Esophagus muscularis mucosa (tissue), 4 donors: ENCODE measurements around the gene CACNB4. TPM values are rescaled to one million over a fixed set of nuclear protein-coding genes. Genes with fewer than 3 reads are reported as not detected.

ENCODE experiments used
- DNase-seq: peaks from one replicate; pipeline ENCODE4 v3.0.0-alpha.2; 2017; ENCODE audit errors: extremely low spot score
- H3K27ac ChIP-seq, 4 donors: fragments of 200-600 bp; sonication (generic); replicated peaks in 1 of 4; 1 replicate in 3 of 4; 2 replicates in 1 of 4; pipeline ENCODE4 v1.5.1; 2016 to 2019; ENCODE audit warnings: mild to moderate bottlenecking in 1 of 4
- H3K27me3 ChIP-seq, 4 donors: fragments of 200-600 bp; sonication (generic); one replicate each; pipeline versions ENCODE4 v1.5.1 to v1.6.0; 2016 to 2019
- H3K36me3 ChIP-seq, 4 donors: fragments of 200-600 bp; sonication (generic); one replicate each; pipeline ENCODE4 v1.5.1; 2016 to 2019
- H3K4me1 ChIP-seq, 4 donors: fragments of 200-600 bp; sonication (generic); one replicate each; pipeline ENCODE4 v1.5.1; 2016 to 2019
- H3K4me3 ChIP-seq, 4 donors: fragments of 200-600 bp; sonication (generic); 1 replicate in 2 of 4; 2 replicates in 2 of 4; pipeline ENCODE4 v1.5.1; 2016 to 2019; ENCODE audit warnings: mild to moderate bottlenecking in 4 of 4, moderate library complexity in 1 of 4
- H3K9me3 ChIP-seq, 4 donors: fragments of 200-600 bp; sonication (generic); 1 replicate in 3 of 4; 2 replicates in 1 of 4; pipeline ENCODE4 v1.5.1; 2016 to 2019
- CTCF ChIP-seq, 3 experiments: fragments of 200-600 bp in 2 of 3; fragments of 450-650 bp in 1 of 3; sonication (generic) in 2 of 3; IDR thresholded peaks; one replicate each; pipeline ENCODE4 v1.5.1; 2017 to 2019; ENCODE audit warnings: antibody characterized with exemption in 3 of 3, mild to moderate bottlenecking in 2 of 3, moderate library complexity in 1 of 3
- EP300 ChIP-seq: sonication (generic); formaldehyde crosslinking; IDR thresholded peaks from one replicate; pipeline ENCODE4 v1.6.1; 2017; ENCODE audit warnings: antibody characterized with exemption
- POLR2A ChIP-seq: fragments of 450-650 bp; IDR thresholded peaks from one replicate; pipeline ENCODE4 v1.6.1; 2017; ENCODE audit warnings: antibody characterized with exemption, moderate library complexity, mild to moderate bottlenecking, low read depth
- POLR2AphosphoS5 ChIP-seq, 2 donors: sonication (generic); formaldehyde crosslinking; IDR thresholded peaks; one replicate each; pipeline ENCODE4 v1.6.1; 2017; ENCODE audit warnings: antibody characterized with exemption in 2 of 2
- WGBS: methylation state at CpG from one replicate; pipeline ENCODE4 v1.1.5; 2018; 5-methylcytosine and 5-hydroxymethylcytosine counted together
- intact Hi-C: fragments of 100-400 bp; cut with DNase I; formaldehyde crosslinking; loops from one replicate; pipeline ENCODE4 v1.15.1; 2023
- total RNA-seq, 4 donors: library from RNA; depleted of rRNA; stranded (reverse); fragments of >200 nt; gene quantifications; one replicate each; pipeline versions ENCODE4 v1.1.0 to v1.2.1, GENCODE V29; 2016

The CACNB4 gene
- total RNA-seq, 4 donors from 2014 or later = 1.7 to 3.5 (median 2.3) TPM

GRCh38 chr2:151816843-151817242 is 282.0 kb downstream of the CACNB4 start:
- intact Hi-C loops = no loop called here

DNA sequence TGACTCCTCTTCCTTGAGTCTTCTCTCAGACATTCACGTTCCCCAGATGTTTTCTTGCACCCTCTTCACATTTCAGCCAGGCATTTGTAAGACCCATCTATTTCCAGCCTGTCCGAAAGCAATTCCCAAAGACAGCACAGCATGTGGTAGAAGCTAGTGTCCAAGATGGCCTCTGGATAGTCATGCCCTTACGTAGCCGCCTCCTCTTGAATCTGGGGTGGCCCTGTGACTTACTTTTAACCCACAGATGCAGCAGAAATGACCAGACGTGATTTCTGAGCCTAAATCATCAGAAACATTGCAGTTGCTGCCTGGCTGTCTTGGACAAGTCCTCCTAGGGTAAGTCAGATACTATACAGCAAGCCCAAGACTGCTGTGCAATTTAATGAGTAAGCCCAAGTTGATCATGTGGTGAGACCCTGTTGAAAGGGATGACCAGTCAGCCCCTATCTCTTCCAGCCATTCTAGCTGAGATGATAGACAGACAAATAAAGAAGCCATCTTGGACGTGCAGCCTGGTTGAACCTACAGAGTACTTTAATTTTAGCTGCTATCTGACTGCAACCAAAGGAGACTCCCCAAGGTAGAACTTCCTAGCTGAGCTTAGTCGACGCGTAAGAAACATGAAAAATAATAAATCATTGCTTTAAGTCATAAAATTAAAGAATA is 282.9 kb downstream of the CACNB4 start:
- 90% methylated on average over 7 of the region's 9 CpGs for WGBS
- intact Hi-C loops = no loop called here
- no peak for DNase-seq
- H3K4me1 ChIP-seq = peaks cover 0 to 16% (median 11%) of the 10 kb centered on the region in 4 donors
- H3K27ac ChIP-seq = no peak overlapping the region
- no peaks in the 10 kb centered on the region for H3K27me3 ChIP-seq
- peaks cover 12 to 40% (median 25%) of the 10 kb centered on the region in 4 donors for H3K36me3 ChIP-seq
- H3K9me3 ChIP-seq = no peaks in the 10 kb centered on the region
- TF ChIP-seq CTCF (IDR thresholded peaks at IDR 0.05) = no peak
- no peak for TF ChIP-seq POLR2AphosphoS5 (IDR thresholded peaks at IDR 0.05)
- TF ChIP-seq POLR2A = no peak
- no peak for TF ChIP-seq EP300
- no peak overlapping the region for H3K4me3 ChIP-seq

More at GRCh38 chr2:151816843-151817242, 282.0 kb downstream of the CACNB4 start:
- DNase-seq = no peak
- WGBS = 100% methylated on average over 2 of the region's 2 CpGs
- Histone ChIP-seq H3K9me3 (no peaks in the 10 kb centered on the region), H3K36me3 (peaks cover 5 to 32% (median 19%) of the 10 kb centered on the region in 4 donors), H3K27ac (no peak overlapping the region), H3K27me3 (no peaks in the 10 kb centered on the region), H3K4me3 (no peak overlapping the region), H3K4me1 (peaks cover 0 to 16% (median 12%) of the 10 kb centered on the region in 4 donors)
- TF ChIP-seq EP300 (no peak), CTCF (IDR thresholded peaks at IDR 0.05) (no peak), POLR2A (no peak), POLR2AphosphoS5 (IDR thresholded peaks at IDR 0.05) (no peak)

- intact Hi-C loops = no loop called here
- H3K36me3 ChIP-seq = peaks cover 16 to 62% (median 44%) of the 10 kb centered on the region in 4 donors
Measured at GRCh38 chr2:151810489-151810888, 288.4 kb downstream of the CACNB4 start.

DNA sequence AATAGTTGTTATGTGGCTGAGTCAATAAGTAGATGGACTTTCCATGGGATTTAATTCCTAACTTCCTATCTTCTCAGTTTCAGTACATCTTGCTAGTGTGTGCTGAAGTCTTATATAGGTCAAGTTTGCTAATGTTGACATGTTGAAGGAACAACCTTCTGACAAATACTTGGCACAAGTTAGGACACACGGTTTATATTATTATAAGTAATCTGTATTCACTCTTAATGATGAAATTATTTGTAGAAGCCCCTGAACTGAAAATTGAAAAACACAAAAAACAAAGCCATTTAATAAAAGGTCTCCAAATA is 289.8 kb downstream of the CACNB4 start:
- no peak for DNase-seq
- H3K36me3 ChIP-seq = peaks cover 16 to 63% (median 44%) of the 10 kb centered on the region in 4 donors
- 29% methylated on average over 1 of the region's 1 CpG for WGBS
- H3K4me3 ChIP-seq = no peak overlapping the region
- H3K27me3 ChIP-seq = no peaks in the 10 kb centered on the region
- no peaks in the 10 kb centered on the region for H3K9me3 ChIP-seq
- peaks cover 0 to 15% (median 11%) of the 10 kb centered on the region in 4 donors for H3K4me1 ChIP-seq
- TF ChIP-seq CTCF (IDR thresholded peaks at IDR 0.05) (no peak), POLR2AphosphoS5 (IDR thresholded peaks at IDR 0.05) (no peak), EP300 (no peak)
- intact Hi-C loops = no loop called here
- H3K27ac ChIP-seq = no peak overlapping the region

More at GRCh38 chr2:151810489-151810888, 288.4 kb downstream of the CACNB4 start:
- TF ChIP-seq CTCF (IDR thresholded peaks at IDR 0.05) (no peak), POLR2AphosphoS5 (IDR thresholded peaks at IDR 0.05) (no peak), POLR2A (no peak), EP300 (no peak)
- 100% methylated on average over 1 of the region's 1 CpG for WGBS
- H3K9me3 ChIP-seq = no peaks in the 10 kb centered on the region
- no peak overlapping the region for H3K27ac ChIP-seq
- DNase-seq = no peak
- no peak overlapping the region for H3K4me3 ChIP-seq
- no peaks in the 10 kb centered on the region for H3K27me3 ChIP-seq
- H3K4me1 ChIP-seq = peaks cover 0 to 15% (median 11%) of the 10 kb centered on the region in 4 donors
